H1 (cell line): ENCODE data around the gene C3orf18. TPM values are rescaled to one million over a fixed set of nuclear protein-coding genes. Genes with fewer than 3 reads are reported as not detected.
A peak's percentile ranks its signal among the peaks of the same experiment; 100 is the strongest.

Source experiments
- BACH1 ChIP-seq: IDR thresholded peaks from 2 replicates; pipeline ENCODE4 v1.6.1; 2012; ENCODE audit warnings: low read length, improper control_type of control experiment
- CHD1 ChIP-seq: IDR thresholded peaks from 2 replicates; pipeline ENCODE4 v1.6.1; 2012; ENCODE audit warnings: low read depth, low read length, improper control_type of control experiment
- EGR1 ChIP-seq: IDR thresholded peaks from 2 replicates; pipeline ENCODE4 v1.6.1; 2011; ENCODE audit warnings: low read depth, low read length, borderline replicate concordance
- EP300 ChIP-seq, 2 experiments: IDR thresholded peaks; 1 replicate in 1 of 2; 2 replicates in 1 of 2; pipeline ENCODE4 v1.6.1; 2011 to 2012; ENCODE audit warnings: low read depth in 2 of 2, low read length in 2 of 2, mild to moderate bottlenecking in 2 of 2, borderline replicate concordance in 1 of 2, inconsistent platforms in 1 of 2, moderate library complexity in 1 of 2
- FOSL1 ChIP-seq: IDR thresholded peaks from 2 replicates; pipeline ENCODE4 v1.6.1; 2011; ENCODE audit warnings: mild to moderate bottlenecking, low read depth, low read length, moderate library complexity; ENCODE audit not compliant: insufficient read depth
- JUN ChIP-seq: IDR thresholded peaks from 2 replicates; pipeline ENCODE4 v1.6.1; 2011; ENCODE audit warnings: low read depth, mild to moderate bottlenecking, improper control_type of control experiment, low read length
- JUND ChIP-seq: IDR thresholded peaks from 2 replicates; pipeline ENCODE4 v1.6.1; 2011; ENCODE audit warnings: mild to moderate bottlenecking, improper control_type of control experiment, low read length
- MAFK ChIP-seq: IDR thresholded peaks from 2 replicates; pipeline ENCODE4 v1.6.1; 2012; ENCODE audit warnings: low read depth, mild to moderate bottlenecking, improper control_type of control experiment, low read length
- POLR2A ChIP-seq, 2 experiments: IDR thresholded peaks; 1 replicate in 1 of 2; 2 replicates in 1 of 2; pipeline ENCODE4 v1.6.1; 2011; ENCODE audit warnings: low read depth in 2 of 2, low read length in 2 of 2, mild to moderate bottlenecking in 2 of 2; ENCODE audit errors: control extremely low read depth in 1 of 2
- POLR2AphosphoS5 ChIP-seq: IDR thresholded peaks from 2 replicates; pipeline ENCODE4 v1.6.1; 2011; ENCODE audit warnings: low read depth, low read length
- RBBP5 ChIP-seq: IDR thresholded peaks from 2 replicates; pipeline ENCODE4 v1.7.1; 2012; ENCODE audit warnings: low read depth, mild to moderate bottlenecking, inconsistent platforms, low read length, moderate library complexity, borderline replicate concordance
- RNF2 ChIP-seq: fragments of 200-900, 300-1000 bp; sonication (generic); IDR thresholded peaks from 2 replicates; pipeline ENCODE4 v1.7.1; 2016; ENCODE audit warnings: borderline replicate concordance, low read depth, mild to moderate bottlenecking, antibody characterized with exemption, low read length; ENCODE audit not compliant: poor library complexity, severe bottlenecking; ENCODE audit errors: missing control alignments
- RXRA ChIP-seq: IDR thresholded peaks from 2 replicates; pipeline ENCODE4 v1.6.1; 2011; ENCODE audit warnings: low read depth, mild to moderate bottlenecking, low read length, moderate library complexity; ENCODE audit not compliant: insufficient read depth
- SAP30 ChIP-seq: fragments of 300-600 bp; sonication (generic); IDR thresholded peaks from 2 replicates; pipeline ENCODE4 v1.7.1; 2012; ENCODE audit warnings: low read length, moderate library complexity, mild to moderate bottlenecking, inconsistent platforms; ENCODE audit not compliant: insufficient read depth, insufficient replicate concordance
- SIN3A ChIP-seq, 2 experiments: IDR thresholded peaks in 1 of 2; conservative IDR thresholded peaks in 1 of 2; 2 replicates each; pipeline ENCODE4 v1.6.1; 2011 to 2012; ENCODE audit warnings: low read length in 2 of 2, improper control_type of control experiment in 1 of 2, low read depth in 1 of 2, mild to moderate bottlenecking in 1 of 2
- SIX5 ChIP-seq: IDR thresholded peaks from 2 replicates; pipeline ENCODE4 v1.6.1; 2011; ENCODE audit warnings: mild to moderate bottlenecking, low read depth, low read length
- SP2 ChIP-seq: IDR thresholded peaks from 2 replicates; pipeline ENCODE4 v1.6.1; 2012; ENCODE audit warnings: mild to moderate bottlenecking, low read length, inconsistent platforms
- TBP ChIP-seq: IDR thresholded peaks from 2 replicates; pipeline ENCODE4 v1.6.1; 2011; ENCODE audit warnings: low read depth, low read length, improper control_type of control experiment
- YY1 ChIP-seq: IDR thresholded peaks from 2 replicates; pipeline ENCODE4 v1.6.1; 2011; ENCODE audit warnings: low read depth, mild to moderate bottlenecking, low read length
- polyA plus RNA-seq, 7 experiments: library from polyadenylated mRNA; depleted of rRNA in 3 of 7; stranded (reverse) in 5 of 7; unstranded in 2 of 7; fragments of >200 nt in 5 of 7; fragments of 200-250 nt in 2 of 7; gene quantifications; 1 replicate in 5 of 7; 2 replicates in 1 of 7; 4 replicates in 1 of 7; pipeline versions ENCODE4 v1.2.1 to v1.2.3, GENCODE V29; 2011 to 2013; ENCODE audit warnings: missing spikeins in 2 of 7, mixed read lengths in 2 of 7
- total RNA-seq: library from RNA; stranded (reverse); fragmentation: NEBNext Ultra II Directional; extraction: Animal tissue kit (Norgen Biotek cat#: 25700); gene quantifications from 2 replicates; pipeline ENCODE4 v1.2.1, GENCODE V29; 2021
- TF ChIP-seq, protein P1 (sequence below): IDR thresholded peaks from 2 replicates; pipeline ENCODE4 v1.6.1; 2012; ENCODE audit warnings: inconsistent platforms
- TF ChIP-seq, protein P2 (sequence below): IDR thresholded peaks from 2 replicates; pipeline ENCODE4 v1.6.1; 2012; ENCODE audit warnings: inconsistent platforms
- TF ChIP-seq, protein P3 (sequence below): IDR thresholded peaks from 2 replicates; pipeline ENCODE4 v1.6.1; 2011; ENCODE audit warnings: low read depth, mild to moderate bottlenecking, low read length; ENCODE audit not compliant: insufficient read depth

Gene C3orf18
- total and polyA plus RNA-seq, 2 of the 8 experiments (the other 6 are each of a cell fraction or from before 2014, with no cell fraction given) = 7.5 to 15.0 TPM

DNA sequence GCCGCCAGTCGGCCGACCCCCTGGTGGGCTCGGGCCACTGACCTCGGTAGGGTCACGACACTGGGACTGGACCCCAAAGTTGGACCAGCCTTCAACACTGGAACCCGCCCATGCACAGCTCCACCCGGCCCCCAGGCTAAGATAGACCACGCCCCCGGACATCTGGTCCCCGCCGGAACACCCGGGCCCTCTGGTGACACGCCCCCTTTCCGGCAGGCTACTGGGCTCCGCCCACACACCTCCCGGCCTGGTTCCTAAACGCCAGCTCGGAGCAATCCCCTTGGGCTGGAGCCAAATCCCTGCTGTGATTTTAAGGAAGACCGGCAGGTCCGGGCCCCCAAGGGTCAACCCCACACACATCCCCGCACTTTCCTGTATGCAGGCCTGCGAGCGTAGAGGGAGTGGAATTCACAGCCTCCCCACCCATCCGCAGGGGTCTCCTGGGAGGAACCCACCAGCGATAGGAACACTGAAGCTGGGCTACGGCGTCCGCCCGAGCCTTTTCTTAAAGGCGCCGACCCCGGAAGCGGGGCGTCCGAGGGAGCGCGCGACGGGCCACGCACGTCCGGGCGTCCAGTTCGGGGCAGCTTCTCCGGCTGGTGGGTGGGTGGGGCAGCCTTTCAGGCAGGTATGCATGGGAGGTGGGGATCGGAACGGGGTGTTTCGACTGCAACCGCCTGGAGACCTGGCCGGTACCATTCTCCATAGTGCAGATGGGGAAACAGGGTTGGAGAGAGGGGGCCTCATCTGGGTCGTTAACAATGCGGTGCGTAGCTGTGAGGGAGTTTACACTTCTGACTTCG is 1.6 kb upstream of the C3orf18 start, which contains the start of gene HEMK1 (continued):
- TF ChIP-seq RNF2 = no peak
- no peak for TF ChIP-seq MAFK
- TF ChIP-seq POLR2AphosphoS5 = peak; percentile 24; the same call in 1 of the 2 replicates
- TF ChIP-seq, protein P1, sequence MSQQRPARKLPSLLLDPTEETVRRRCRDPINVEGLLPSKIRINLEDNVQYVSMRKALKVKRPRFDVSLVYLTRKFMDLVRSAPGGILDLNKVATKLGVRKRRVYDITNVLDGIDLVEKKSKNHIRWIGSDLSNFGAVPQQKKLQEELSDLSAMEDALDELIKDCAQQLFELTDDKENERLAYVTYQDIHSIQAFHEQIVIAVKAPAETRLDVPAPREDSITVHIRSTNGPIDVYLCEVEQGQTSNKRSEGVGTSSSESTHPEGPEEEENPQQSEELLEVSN = no peak
- no peak for TF ChIP-seq RXRA
- TF ChIP-seq, protein P2, sequence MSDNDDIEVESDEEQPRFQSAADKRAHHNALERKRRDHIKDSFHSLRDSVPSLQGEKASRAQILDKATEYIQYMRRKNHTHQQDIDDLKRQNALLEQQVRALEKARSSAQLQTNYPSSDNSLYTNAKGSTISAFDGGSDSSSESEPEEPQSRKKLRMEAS = peak; percentile 55; the same call in 1 of the 2 replicates
- TF ChIP-seq YY1 = no peak
- no peak for TF ChIP-seq SAP30
- TF ChIP-seq SIX5 = 0 out of 2 replicates have a peak, but pooled peaks have one; percentile 20
- TF ChIP-seq RBBP5 = peak; percentile 86
- TF ChIP-seq TBP = peak; percentile 89
- TF ChIP-seq SP2 = no peak
- TF ChIP-seq EP300 (IDR thresholded peaks at IDR 0.05; ENCODE audit: borderline replicate concordance in 1 of 2, low read depth in 2 of 2, low read length in 2 of 2) = no peak
- TF ChIP-seq, protein P3, sequence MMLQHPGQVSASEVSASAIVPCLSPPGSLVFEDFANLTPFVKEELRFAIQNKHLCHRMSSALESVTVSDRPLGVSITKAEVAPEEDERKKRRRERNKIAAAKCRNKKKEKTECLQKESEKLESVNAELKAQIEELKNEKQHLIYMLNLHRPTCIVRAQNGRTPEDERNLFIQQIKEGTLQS = 0 out of 2 replicates have a peak, but pooled peaks have one; percentile 9
- TF ChIP-seq SIN3A (conservative IDR thresholded peaks at IDR 0.05 in 1 of 2, IDR thresholded peaks at IDR 0.05 in 1 of 2; ENCODE audit: low read depth in 1 of 2, low read length in 2 of 2) = peak in 1 of 2 experiments; percentile 90; a peak in 2 of 4 replicates
- peak; percentile 30 for TF ChIP-seq EGR1
- peak; percentile 50; the same call in 1 of the 2 replicates for TF ChIP-seq JUND
- TF ChIP-seq CHD1 = no peak
- peak; percentile 47; the same call in 1 of the 2 replicates for TF ChIP-seq BACH1
- 0 out of 2 replicates have a peak, but pooled peaks have one; percentile 3 for TF ChIP-seq JUN
- TF ChIP-seq FOSL1 = no peak
- TF ChIP-seq POLR2A (IDR thresholded peaks at IDR 0.05; ENCODE audit: control extremely low read depth in 1 of 2, low read depth in 2 of 2, low read length in 2 of 2) = peak in 1 of 2 experiments; percentile 25; a peak in 2 of 3 replicates
